ENCODE results near the gene SIPA1L3.

GRCh38 chr19:38071647-38072046 lies 164.6 kb downstream of the SIPA1L3 start:
- TF ChIP-seq ZNF558 (tag by site-specific recombination; IDR thresholded peaks at IDR 0.05) (no peak), ZNF274 (IDR thresholded peaks at IDR 0.05; ENCODE audit: low read length) (no peak), ZNF274 (tag by site-specific recombination; IDR thresholded peaks at IDR 0.05; ENCODE audit: borderline replicate concordance) (no peak), ZNF449 (tag by site-specific recombination; IDR thresholded peaks at IDR 0.05) (no peak), CTCF (tag by site-specific recombination; IDR thresholded peaks at IDR 0.05) (no peak), GLIS1 (tag by site-specific recombination; IDR thresholded peaks at IDR 0.05) (no peak)
